ENCODE measurements around the gene MAP7D1. TPM values are rescaled to one million over a fixed set of nuclear protein-coding genes. Genes with fewer than 3 reads are reported as not detected.
A peak's percentile ranks its signal among the peaks of the same experiment; 100 is the strongest.

Gene MAP7D1
- total RNA-seq, 3 donors from 2014 or later = 67.4 to 78.0 (median 68.6) TPM

- TF ChIP-seq POLR2A (IDR thresholded peaks at IDR 0.05) = no peak
- no peak for TF ChIP-seq CTCF (IDR thresholded peaks at IDR 0.05)
- no peak for TF ChIP-seq POLR2AphosphoS5 (IDR thresholded peaks at IDR 0.05)
- DNase-seq (ENCODE audit: low spot score in 2 of 2) = no peak
- Histone ChIP-seq H3K4me1 (peaks cover 7% of the 10 kb centered on the region in 2 donors), H3K9me3 (no peaks in the 10 kb centered on the region), H3K27me3 (no peaks in the 10 kb centered on the region), H3K4me3 (no peak overlapping the region), H3K27ac (peak overlapping the region; percentile 77 to 84), H3K36me3 (no peaks in the 10 kb centered on the region)
- intact Hi-C loops (cut with DNase I; ENCODE audit: low total_unique reads) = no loop called here
These were observed 20.2 kb upstream of the MAP7D1 start for GRCh38 chr1:36135796-36136195.

GRCh38 chr1:36136535-36136934 is 19.4 kb upstream of the MAP7D1 start:
- Histone ChIP-seq H3K4me3 (no peak overlapping the region), H3K4me1 (peaks cover 7% of the 10 kb centered on the region in 2 donors), H3K27ac (peak overlapping the region; percentile 77 to 84), H3K36me3 (no peaks in the 10 kb centered on the region), H3K9me3 (no peaks in the 10 kb centered on the region), H3K27me3 (no peaks in the 10 kb centered on the region)
- TF ChIP-seq POLR2AphosphoS5 (IDR thresholded peaks at IDR 0.05) = no peak
- no peak for TF ChIP-seq CTCF (IDR thresholded peaks at IDR 0.05)
- no peak for TF ChIP-seq POLR2A (IDR thresholded peaks at IDR 0.05)
- intact Hi-C loops (cut with DNase I; ENCODE audit: low total_unique reads) = no loop called here
- DNase-seq (ENCODE audit: low spot score in 2 of 2) = peak in 1 of 2 donors; percentile 67

- peak overlapping the region; percentile 77 to 84 for H3K27ac ChIP-seq
- TF ChIP-seq CTCF (IDR thresholded peaks at IDR 0.05) = no peak
- no peak for TF ChIP-seq POLR2A (IDR thresholded peaks at IDR 0.05)
- no peak for TF ChIP-seq POLR2AphosphoS5 (IDR thresholded peaks at IDR 0.05)
- H3K27me3 ChIP-seq = no peaks in the 10 kb centered on the region
- intact Hi-C loops (cut with DNase I; ENCODE audit: low total_unique reads) = no loop called here
- no peaks in the 10 kb centered on the region for H3K36me3 ChIP-seq
- no peak overlapping the region for H3K4me3 ChIP-seq
- no peak for DNase-seq (ENCODE audit: low spot score in 2 of 2)
- no peaks in the 10 kb centered on the region for H3K9me3 ChIP-seq
- H3K4me1 ChIP-seq = peaks cover 7% of the 10 kb centered on the region in 2 donors
These were observed 18.7 kb upstream of the MAP7D1 start for GRCh38 chr1:36137226-36137625.

- no peaks in the 10 kb centered on the region for H3K36me3 ChIP-seq
- H3K4me3 ChIP-seq = no peak overlapping the region
- H3K9me3 ChIP-seq = no peaks in the 10 kb centered on the region
- DNase-seq (ENCODE audit: low spot score in 2 of 2) = no peak
- no peak for TF ChIP-seq POLR2A (IDR thresholded peaks at IDR 0.05)
- TF ChIP-seq POLR2AphosphoS5 (IDR thresholded peaks at IDR 0.05) = no peak
- no peak for TF ChIP-seq CTCF (IDR thresholded peaks at IDR 0.05)
- peaks cover 7% of the 10 kb centered on the region in 2 donors for H3K4me1 ChIP-seq
- intact Hi-C loops (cut with DNase I; ENCODE audit: low total_unique reads) = no loop called here
- peak overlapping the region in 1 of 2 donors; percentile 77 for H3K27ac ChIP-seq
- H3K27me3 ChIP-seq = no peaks in the 10 kb centered on the region
These were observed 18.2 kb upstream of the MAP7D1 start for GRCh38 chr1:36137776-36138175.

GRCh38 chr1:36139521-36139920 is 16.4 kb upstream of the MAP7D1 start:
- intact Hi-C loops (cut with DNase I; ENCODE audit: low total_unique reads) = no loop called here
- H3K27ac ChIP-seq = no peak overlapping the region

More at GRCh38 chr1:36139521-36139920, 16.4 kb upstream of the MAP7D1 start:
- peaks cover 2 to 7% of the 10 kb centered on the region in 2 donors for H3K4me1 ChIP-seq
- DNase-seq (ENCODE audit: low spot score in 2 of 2) = no peak
- no peak overlapping the region for H3K4me3 ChIP-seq
- H3K9me3 ChIP-seq = no peaks in the 10 kb centered on the region
- no peaks in the 10 kb centered on the region for H3K36me3 ChIP-seq
- no peaks in the 10 kb centered on the region for H3K27me3 ChIP-seq
- TF ChIP-seq CTCF (IDR thresholded peaks at IDR 0.05) (no peak), POLR2AphosphoS5 (IDR thresholded peaks at IDR 0.05) (no peak), POLR2A (IDR thresholded peaks at IDR 0.05) (no peak)
